IMR-90 (cell line): Measurements from ENCODE around the gene ARHGEF9. TPM values are rescaled to one million over a fixed set of nuclear protein-coding genes. Genes with fewer than 3 reads are reported as not detected.

Experiments
- ATAC-seq: fragments of 200-7000 bp; cut with Tn5 transposase; 2 replicates; pipeline ENCODE4 v1.9.1; 2020; ENCODE audit warnings: low read depth, mild to moderate bottlenecking, moderate library complexity
- BruUV-seq: library from RNA; stranded (reverse); fragments of 400-500 nt; replicated peaks from 2 replicates; lab custom pipeline; 2021; lab: Mats Ljungman, UMichigan
- CTCF ChIA-PET: fragments of 300-600 bp; formaldehyde crosslinking; extraction: SDS; loops from one replicate; lab custom pipeline; 2021; ENCODE audit warnings: antibody characterized with exemption; lab: Yijun Ruan, JAX
- POLR2A ChIA-PET: fragments of 300-600 bp; sonication (Branson Sonifier 250); formaldehyde crosslinking; loops from one replicate; lab custom pipeline; 2022; ENCODE audit warnings: antibody characterized with exemption; ENCODE audit not compliant: unreplicated experiment; lab: Charles Lee
- DNase-seq: peaks from one replicate; pipeline ENCODE4 v3.0.0; 2013
- H2AFZ ChIP-seq: replicated peaks from 2 replicates; pipeline ENCODE3; 2013; ENCODE audit warnings: low read length, mild to moderate bottlenecking; ENCODE audit not compliant: poor library complexity
- H2AK5ac ChIP-seq: 2 replicates; pipeline ENCODE4 v1.6.1; 2013; ENCODE audit warnings: low read depth, low read length, inconsistent platforms
- H2AK9ac ChIP-seq: replicated peaks from 2 replicates; pipeline ENCODE3; 2013; ENCODE audit warnings: mild to moderate bottlenecking, low read depth, low read length, moderate library complexity; ENCODE audit not compliant: poor library complexity
- H2BK120ac ChIP-seq: 2 replicates; pipeline ENCODE4 v1.6.1; 2013; ENCODE audit warnings: low read depth, low read length, inconsistent platforms
- H2BK15ac ChIP-seq: 3 replicates; pipeline ENCODE4 v1.6.1; 2013; ENCODE audit warnings: low read depth, low read length, inconsistent platforms
- H2BK20ac ChIP-seq: 2 replicates; pipeline ENCODE4 v1.6.1; 2013; ENCODE audit warnings: low read depth, mild to moderate bottlenecking, inconsistent platforms, low read length, moderate library complexity
- H2BK5ac ChIP-seq: 2 replicates; pipeline ENCODE4 v1.6.1; 2013; ENCODE audit warnings: mild to moderate bottlenecking, low read depth, low read length, inconsistent platforms; ENCODE audit not compliant: poor library complexity, severe bottlenecking
- H3K14ac ChIP-seq: replicated peaks from 2 replicates; pipeline ENCODE4 v1.6.1; 2013; ENCODE audit warnings: low read depth, low read length, inconsistent platforms
- H3K18ac ChIP-seq: 2 replicates; pipeline ENCODE4 v1.6.1; 2013; ENCODE audit warnings: low read depth, low read length, control low read depth
- H3K23ac ChIP-seq: 2 replicates; pipeline ENCODE4 v1.6.1; 2013; ENCODE audit warnings: low read depth, low read length, inconsistent platforms
- H3K27ac ChIP-seq: 2 replicates; pipeline ENCODE4 v1.5.1; 2013; ENCODE audit warnings: mild to moderate bottlenecking, control low read depth, low read length; ENCODE audit not compliant: insufficient read depth
- H3K27me3 ChIP-seq: 2 replicates; pipeline ENCODE4 v1.6.1; 2013; ENCODE audit warnings: low read length; ENCODE audit not compliant: control insufficient read depth, insufficient read depth
- H3K36me3 ChIP-seq: 2 replicates; pipeline ENCODE4 v1.6.1; 2013; ENCODE audit warnings: low read length, mixed read lengths; ENCODE audit not compliant: control insufficient read depth, insufficient read depth
- H3K4ac ChIP-seq: 2 replicates; pipeline ENCODE4 v1.6.1; 2013; ENCODE audit warnings: low read depth, low read length, inconsistent platforms
- H3K4me1 ChIP-seq: 2 replicates; pipeline ENCODE4 v1.6.1; 2013; ENCODE audit warnings: low read length, mixed read lengths; ENCODE audit not compliant: control insufficient read depth, insufficient read depth
- H3K4me2 ChIP-seq: 2 replicates; pipeline ENCODE4 v1.6.1; 2013; ENCODE audit warnings: low read depth, mild to moderate bottlenecking, control low read depth, low read length, moderate library complexity
- H3K4me3 ChIP-seq: 2 replicates; pipeline ENCODE4 v1.5.1; 2013; ENCODE audit warnings: low read depth, mild to moderate bottlenecking, control low read depth, low read length, moderate library complexity; ENCODE audit not compliant: insufficient read depth
- H3K56ac ChIP-seq: 2 replicates; pipeline ENCODE4 v1.6.1; 2013; ENCODE audit warnings: low read length, inconsistent platforms; ENCODE audit not compliant: insufficient read depth; ENCODE audit errors: extremely low read depth
- H3K79me1 ChIP-seq, 2 experiments: 2 replicates each; pipeline ENCODE4 v1.6.1; 2013; ENCODE audit warnings: low read length in 2 of 2, inconsistent platforms in 1 of 2, low read depth in 1 of 2
- H3K9ac ChIP-seq: 2 replicates; pipeline ENCODE4 v1.6.1; 2013; ENCODE audit warnings: low read depth, low read length, control low read depth
- H3K9me1 ChIP-seq: 2 replicates; pipeline ENCODE4 v1.6.1; 2013; ENCODE audit warnings: low read length, inconsistent platforms; ENCODE audit not compliant: insufficient read depth
- H3K9me3 ChIP-seq: 2 replicates; pipeline ENCODE4 v1.6.1; 2013; ENCODE audit warnings: low read length; ENCODE audit not compliant: control insufficient read depth, insufficient read depth
- H4K20me1 ChIP-seq: 2 replicates; pipeline ENCODE4 v1.6.1; 2013; ENCODE audit warnings: low read length, inconsistent platforms; ENCODE audit not compliant: insufficient read depth
- H4K5ac ChIP-seq: 2 replicates; pipeline ENCODE4 v1.6.1; 2013; ENCODE audit warnings: mild to moderate bottlenecking, low read depth, low read length, control low read depth
- H4K8ac ChIP-seq, 2 experiments: 2 replicates each; pipeline ENCODE4 v1.6.1; 2013; ENCODE audit warnings: low read depth in 2 of 2, low read length in 2 of 2, control low read depth in 1 of 2, inconsistent platforms in 1 of 2
- H4K91ac ChIP-seq: 2 replicates; pipeline ENCODE4 v1.6.1; 2013; ENCODE audit warnings: low read depth, low read length, inconsistent platforms; ENCODE audit not compliant: insufficient read depth
- BHLHE40 ChIP-seq: fragments of 150-350 bp; IDR thresholded peaks from 2 replicates; pipeline ENCODE4 v1.6.1; 2016; ENCODE audit warnings: mild to moderate bottlenecking, low read depth, low read length
- CEBPB ChIP-seq: IDR thresholded peaks from 2 replicates; pipeline ENCODE4 v1.6.1; 2012; ENCODE audit warnings: low read depth, low read length, improper control_type of control experiment
- CHD1 ChIP-seq: IDR thresholded peaks from 2 replicates; pipeline ENCODE4 v1.6.1; 2012; ENCODE audit warnings: low read depth, low read length, improper control_type of control experiment
- FOS ChIP-seq: fragments of 150-350 bp; IDR thresholded peaks from 2 replicates; pipeline ENCODE4 v1.6.1; 2016; ENCODE audit warnings: low read depth, low read length
- MAFK ChIP-seq: IDR thresholded peaks from 2 replicates; pipeline ENCODE4 v1.6.1; 2012; ENCODE audit warnings: low read depth, low read length, improper control_type of control experiment
- MAZ ChIP-seq: IDR thresholded peaks from 2 replicates; pipeline ENCODE4 v1.6.1; 2012; ENCODE audit warnings: low read depth, mild to moderate bottlenecking, low read length, improper control_type of control experiment, moderate library complexity, borderline replicate concordance
- MXI1 ChIP-seq: IDR thresholded peaks from 2 replicates; pipeline ENCODE4 v1.6.1; 2012; ENCODE audit warnings: low read depth, mild to moderate bottlenecking, low read length, moderate library complexity, borderline replicate concordance
- NFE2L2 ChIP-seq: fragments of 150-350 bp; IDR thresholded peaks from 2 replicates; pipeline ENCODE4 v1.6.1; 2016; ENCODE audit warnings: low read depth, mild to moderate bottlenecking, low read length
- POLR2A ChIP-seq: IDR thresholded peaks from 2 replicates; pipeline ENCODE4 v1.6.1; 2012; ENCODE audit warnings: mild to moderate bottlenecking, low read depth, low read length
- RAD21 ChIP-seq: IDR thresholded peaks from 2 replicates; pipeline ENCODE4 v1.6.1; 2012; ENCODE audit warnings: low read length, improper control_type of control experiment
- RCOR1 ChIP-seq: IDR thresholded peaks from 2 replicates; pipeline ENCODE4 v1.6.1; 2012; ENCODE audit warnings: mild to moderate bottlenecking, low read length, improper control_type of control experiment; ENCODE audit not compliant: insufficient replicate concordance
- RFX5 ChIP-seq: IDR thresholded peaks from 2 replicates; pipeline ENCODE4 v1.8.0; 2012; ENCODE audit warnings: low read depth, mild to moderate bottlenecking, low read length, moderate library complexity
- SMC3 ChIP-seq: fragments of 150-350 bp; IDR thresholded peaks from 2 replicates; pipeline ENCODE4 v1.6.1; 2016; ENCODE audit warnings: low read depth, mild to moderate bottlenecking, antibody characterized with exemption, low read length, moderate library complexity
- WGBS, 2 experiments: methylation state at CpG; one replicate each; pipeline versions ENCODE4 v1.1.5 to v1.1.7; 2013; ENCODE audit warnings: missing lambda C conversion rate in 2 of 2; ENCODE audit not compliant: insufficient read length in 1 of 2; ENCODE audit errors: extremely low coverage in 2 of 2; 5-methylcytosine and 5-hydroxymethylcytosine counted together
- dilution Hi-C: fragments of 300-500 bp; cut with HindIII; formaldehyde crosslinking; loops from one replicate; pipeline ENCODE4 v1.14.3; 2018; ENCODE audit warnings: low sequenced_read_pairs; ENCODE audit not compliant: unreplicated experiment
- in situ Hi-C: fragments of 300-500 bp; cut with MboI; formaldehyde crosslinking; loops from 3 replicates; pipeline ENCODE4 v1.14.3; 2019; ENCODE audit warnings: low sequenced_read_pairs, inconsistent platforms, mixed read lengths
- intact Hi-C: fragments of 100-400 bp; cut with micrococcal nuclease; formaldehyde crosslinking; loops from 2 replicates; pipeline ENCODE4 v1.10.0; 2022
- polyA plus RNA-seq, 3 experiments: library from polyadenylated mRNA; depleted of rRNA; stranded (reverse); fragments of >200 nt; gene quantifications; 2 replicates each; pipeline ENCODE4 v1.2.3, GENCODE V29; 2012; ENCODE audit warnings: low replicate concordance in 1 of 3
- total RNA-seq: library from RNA; depleted of rRNA; stranded (reverse); fragments of >200 nt; gene quantifications from 2 replicates; pipeline ENCODE4 v1.2.3, GENCODE V29; 2012
- TF ChIP-seq, protein P1 (sequence below): conservative IDR thresholded peaks from 2 replicates; pipeline ENCODE4 v1.5.1; 2012; ENCODE audit warnings: mild to moderate bottlenecking, low read depth, low read length, improper control_type of control experiment
- TF ChIP-seq, protein P2 (sequence below): fragments of 150-350 bp; IDR thresholded peaks from 2 replicates; pipeline ENCODE4 v1.6.1; 2017; ENCODE audit warnings: mild to moderate bottlenecking, antibody characterized with exemption, low read length, low read depth
- TF ChIP-seq, protein P3 (sequence below): fragments of 150-350 bp; IDR thresholded peaks from 2 replicates; pipeline ENCODE4 v1.6.1; 2016; ENCODE audit warnings: low read depth, mild to moderate bottlenecking, low read length, moderate library complexity, borderline replicate concordance

Gene ARHGEF9
- total and polyA plus RNA-seq, 2 of the 4 experiments (the other 2 are of a cell fraction), result 7.1 to 11.8 TPM

DNA sequence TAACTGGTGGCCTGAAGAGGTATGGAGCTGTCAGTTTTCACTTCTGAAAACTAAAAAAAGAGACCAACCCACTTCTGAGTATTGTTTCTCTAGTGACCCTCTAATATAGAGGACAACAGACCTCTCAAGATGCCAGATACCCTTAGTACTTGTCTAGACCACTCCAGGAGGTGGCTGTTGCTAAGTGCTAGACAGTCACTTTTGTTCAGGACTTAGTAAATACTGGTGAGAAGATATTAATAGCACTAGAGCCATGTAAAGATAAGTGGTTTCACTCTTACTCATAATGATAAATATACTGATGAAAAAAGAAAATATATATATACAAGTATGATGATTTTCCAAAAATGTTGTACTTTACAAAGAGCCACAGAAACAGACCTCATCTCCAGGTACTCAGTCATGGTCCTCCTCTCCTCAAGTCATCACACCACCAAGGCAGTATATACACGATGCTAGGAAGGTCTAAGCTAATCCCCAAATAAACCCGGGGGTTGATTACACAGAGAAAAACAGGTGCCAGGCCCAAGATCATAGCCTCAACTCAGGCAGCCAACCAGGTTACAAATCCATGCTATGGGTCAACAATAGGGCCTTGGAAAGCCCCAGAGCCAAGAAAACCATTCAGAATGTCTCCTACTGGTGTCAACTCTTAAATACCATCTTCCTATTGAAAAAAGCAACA, 66.9 kb downstream of the ARHGEF9 start:
- Histone ChIP-seq H3K14ac (no peak overlapping the region), H3K9ac (no peak overlapping the region)

More for the DNA sequence above, 66.9 kb downstream of the ARHGEF9 start:
- ATAC-seq, result no peak
- no peak overlapping the region for H2AK5ac ChIP-seq
- no peaks in the 10 kb centered on the region for H3K9me1 ChIP-seq
- H2BK5ac ChIP-seq, result no peak overlapping the region
- dilution Hi-C loops, result no loop called here
- H2BK120ac ChIP-seq, result no peak overlapping the region
- CTCF ChIA-PET, result no interaction called here
- no peaks in the 10 kb centered on the region for H3K27me3 ChIP-seq
- no peak for DNase-seq
- H3K4ac ChIP-seq, result no peak overlapping the region
- POLR2A ChIA-PET, result no interaction called here
- H3K36me3 ChIP-seq, result 0 out of 2 replicates have a peak, but pooled peaks cover 1% of the 10 kb centered on the region
- TF ChIP-seq RAD21, result no peak
- TF ChIP-seq BHLHE40, result no peak
- TF ChIP-seq SMC3, result no peak
- TF ChIP-seq CEBPB, result no peak
- no peak for TF ChIP-seq POLR2A
- no peak for TF ChIP-seq NFE2L2
- no peak for TF ChIP-seq RCOR1
- TF ChIP-seq FOS, result no peak
- no peak for TF ChIP-seq RFX5
- TF ChIP-seq CHD1, result no peak
- TF ChIP-seq, protein P1, sequence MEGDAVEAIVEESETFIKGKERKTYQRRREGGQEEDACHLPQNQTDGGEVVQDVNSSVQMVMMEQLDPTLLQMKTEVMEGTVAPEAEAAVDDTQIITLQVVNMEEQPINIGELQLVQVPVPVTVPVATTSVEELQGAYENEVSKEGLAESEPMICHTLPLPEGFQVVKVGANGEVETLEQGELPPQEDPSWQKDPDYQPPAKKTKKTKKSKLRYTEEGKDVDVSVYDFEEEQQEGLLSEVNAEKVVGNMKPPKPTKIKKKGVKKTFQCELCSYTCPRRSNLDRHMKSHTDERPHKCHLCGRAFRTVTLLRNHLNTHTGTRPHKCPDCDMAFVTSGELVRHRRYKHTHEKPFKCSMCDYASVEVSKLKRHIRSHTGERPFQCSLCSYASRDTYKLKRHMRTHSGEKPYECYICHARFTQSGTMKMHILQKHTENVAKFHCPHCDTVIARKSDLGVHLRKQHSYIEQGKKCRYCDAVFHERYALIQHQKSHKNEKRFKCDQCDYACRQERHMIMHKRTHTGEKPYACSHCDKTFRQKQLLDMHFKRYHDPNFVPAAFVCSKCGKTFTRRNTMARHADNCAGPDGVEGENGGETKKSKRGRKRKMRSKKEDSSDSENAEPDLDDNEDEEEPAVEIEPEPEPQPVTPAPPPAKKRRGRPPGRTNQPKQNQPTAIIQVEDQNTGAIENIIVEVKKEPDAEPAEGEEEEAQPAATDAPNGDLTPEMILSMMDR, result no peak
- TF ChIP-seq MAZ, result no peak
- TF ChIP-seq, protein P2, sequence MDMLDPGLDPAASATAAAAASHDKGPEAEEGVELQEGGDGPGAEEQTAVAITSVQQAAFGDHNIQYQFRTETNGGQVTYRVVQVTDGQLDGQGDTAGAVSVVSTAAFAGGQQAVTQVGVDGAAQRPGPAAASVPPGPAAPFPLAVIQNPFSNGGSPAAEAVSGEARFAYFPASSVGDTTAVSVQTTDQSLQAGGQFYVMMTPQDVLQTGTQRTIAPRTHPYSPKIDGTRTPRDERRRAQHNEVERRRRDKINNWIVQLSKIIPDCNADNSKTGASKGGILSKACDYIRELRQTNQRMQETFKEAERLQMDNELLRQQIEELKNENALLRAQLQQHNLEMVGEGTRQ, result no peak
- no peak for TF ChIP-seq MXI1
- TF ChIP-seq, protein P3, sequence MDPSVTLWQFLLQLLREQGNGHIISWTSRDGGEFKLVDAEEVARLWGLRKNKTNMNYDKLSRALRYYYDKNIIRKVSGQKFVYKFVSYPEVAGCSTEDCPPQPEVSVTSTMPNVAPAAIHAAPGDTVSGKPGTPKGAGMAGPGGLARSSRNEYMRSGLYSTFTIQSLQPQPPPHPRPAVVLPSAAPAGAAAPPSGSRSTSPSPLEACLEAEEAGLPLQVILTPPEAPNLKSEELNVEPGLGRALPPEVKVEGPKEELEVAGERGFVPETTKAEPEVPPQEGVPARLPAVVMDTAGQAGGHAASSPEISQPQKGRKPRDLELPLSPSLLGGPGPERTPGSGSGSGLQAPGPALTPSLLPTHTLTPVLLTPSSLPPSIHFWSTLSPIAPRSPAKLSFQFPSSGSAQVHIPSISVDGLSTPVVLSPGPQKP, result no peak
- no peak for TF ChIP-seq MAFK
- in situ Hi-C loops, result no loop called here
- H4K5ac ChIP-seq, result no peak overlapping the region
- no peak overlapping the region for H3K4me3 ChIP-seq
- H2BK20ac ChIP-seq, result no peak overlapping the region
- H2AK9ac ChIP-seq, result no peak overlapping the region
- no peak overlapping the region for H4K8ac ChIP-seq
- H3K79me1 ChIP-seq, result no peaks in the 10 kb centered on the region
- intact Hi-C loops, result no loop called here
- H3K27ac ChIP-seq, result no peak overlapping the region
- no peak overlapping the region for H3K56ac ChIP-seq
- H3K4me2 ChIP-seq, result no peak overlapping the region
- no peaks in the 10 kb centered on the region for H3K4me1 ChIP-seq
- no peak overlapping the region for H2BK15ac ChIP-seq
- H2AFZ ChIP-seq, result no peak overlapping the region
- H4K91ac ChIP-seq, result no peak overlapping the region
- no peak overlapping the region for H3K23ac ChIP-seq
- no peaks in the 10 kb centered on the region for H3K9me3 ChIP-seq
- WGBS, 2 experiments, result no CpG with 5 or more reads among the region's 2 CpGs
- BruUV-seq, result no TSS peak
- no peaks in the 10 kb centered on the region for H4K20me1 ChIP-seq
- no peak overlapping the region for H3K18ac ChIP-seq
